WERI-Rb-1 (cell line): Measurements from ENCODE around the gene NDUFS4.

Experiments
- DNase-seq: peaks from one replicate; pipeline ENCODE4 v3.0.0-alpha.2; 2020
- H3K27ac ChIP-seq: fragments of 250-450 bp; sonication (Bioruptor Pico); 2 replicates; pipeline ENCODE4 v1.5.1; 2020; ENCODE audit warnings: mild to moderate bottlenecking, moderate library complexity
- H3K27me3 ChIP-seq: fragments of 250-450 bp; sonication (Bioruptor Pico); 2 replicates; pipeline ENCODE4 v1.5.1; 2021; ENCODE audit warnings: mild to moderate bottlenecking, low read depth, moderate library complexity; ENCODE audit not compliant: insufficient read depth, severe bottlenecking
- H3K36me3 ChIP-seq: fragments of 250-450 bp; sonication (Bioruptor Pico); 2 replicates; pipeline ENCODE4 v1.5.1; 2020; ENCODE audit warnings: mild to moderate bottlenecking, moderate library complexity
- H3K4me3 ChIP-seq: 2 replicates; pipeline ENCODE4 v1.5.1; 2011; ENCODE audit warnings: low read depth, mild to moderate bottlenecking, control low read depth, low read length
- H3K9me3 ChIP-seq: fragments of 250-450 bp; sonication (Bioruptor Pico); 2 replicates; pipeline ENCODE4 v1.5.1; 2021; ENCODE audit warnings: mild to moderate bottlenecking, moderate library complexity; ENCODE audit not compliant: severe bottlenecking
- CTCF ChIP-seq: IDR thresholded peaks from 2 replicates; pipeline ENCODE4 v1.5.1; 2011; ENCODE audit warnings: low read depth, mild to moderate bottlenecking, control low read depth, inconsistent platforms, low read length

Gene NDUFS4

DNA sequence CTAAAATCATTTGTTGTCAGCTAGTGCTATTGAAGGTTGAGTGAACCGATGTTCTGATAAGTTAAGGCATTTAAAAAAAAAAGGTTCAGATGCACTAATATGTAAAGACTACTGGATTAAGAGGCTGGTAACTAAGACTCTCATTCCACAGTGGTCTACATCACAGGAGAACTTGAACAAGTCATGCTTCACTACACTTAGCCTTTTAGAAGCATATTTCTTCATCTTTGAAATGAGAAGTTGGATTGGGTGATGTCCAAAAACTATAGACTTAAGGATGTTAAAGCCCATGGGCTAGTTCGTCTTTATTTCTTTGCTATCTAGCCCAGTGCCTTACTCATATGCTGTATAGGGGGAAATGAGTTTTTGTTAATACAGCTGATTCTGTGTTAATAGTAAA, 107.2 kb downstream of the NDUFS4 start:
- no peak for DNase-seq
- TF ChIP-seq CTCF = no peak
- no peaks in the 10 kb centered on the region for H3K27me3 ChIP-seq

GRCh38 chr5:53671447-53671846, 111.0 kb downstream of the NDUFS4 start:
- no peak for DNase-seq
- no peak overlapping the region for H3K27ac ChIP-seq
- H3K9me3 ChIP-seq = no peaks in the 10 kb centered on the region
- H3K27me3 ChIP-seq = no peaks in the 10 kb centered on the region
- TF ChIP-seq CTCF = no peak
- H3K36me3 ChIP-seq = peaks cover 5% of the 10 kb centered on the region; the same call in 1 of the 2 replicates
- no peak overlapping the region for H3K4me3 ChIP-seq

More for the DNA sequence above, 107.2 kb downstream of the NDUFS4 start:
- Histone ChIP-seq H3K4me3 (no peak overlapping the region), H3K9me3 (peaks cover 10% of the 10 kb centered on the region), H3K36me3 (peaks cover 7% of the 10 kb centered on the region; the same call in 1 of the 2 replicates), H3K27ac (no peak overlapping the region)

GRCh38 chr5:53674121-53674520, 113.7 kb downstream of the NDUFS4 start:
- no peaks in the 10 kb centered on the region for H3K36me3 ChIP-seq
- no peak overlapping the region for H3K27ac ChIP-seq
- no peak for TF ChIP-seq CTCF
- no peaks in the 10 kb centered on the region for H3K9me3 ChIP-seq
- no peak overlapping the region for H3K4me3 ChIP-seq
- no peak for DNase-seq
- H3K27me3 ChIP-seq = no peaks in the 10 kb centered on the region

DNA sequence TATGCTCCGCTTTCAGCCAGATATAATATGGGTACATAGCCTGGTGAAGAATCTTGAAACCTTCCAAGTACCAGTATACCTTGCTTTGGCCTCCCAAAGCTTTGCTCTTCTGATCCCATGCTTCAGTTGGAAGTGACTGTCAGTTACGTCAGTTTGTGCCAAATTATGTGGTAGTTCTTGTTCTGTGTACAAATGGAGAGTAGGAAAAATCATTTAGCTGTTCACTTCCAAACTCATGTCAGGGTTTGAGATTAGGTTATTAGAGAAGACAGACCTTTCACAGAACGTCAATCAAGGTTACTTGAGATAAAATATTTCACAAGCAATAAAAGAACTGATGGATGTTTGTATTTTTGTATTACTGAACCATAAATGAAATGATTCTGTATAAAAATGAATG, 117.2 kb downstream of the NDUFS4 start:
- no peak for TF ChIP-seq CTCF
- H3K27me3 ChIP-seq = no peaks in the 10 kb centered on the region
- H3K27ac ChIP-seq = no peak overlapping the region
- no peak for DNase-seq
- H3K9me3 ChIP-seq = no peaks in the 10 kb centered on the region
- H3K36me3 ChIP-seq = no peaks in the 10 kb centered on the region
- H3K4me3 ChIP-seq = no peak overlapping the region

DNA sequence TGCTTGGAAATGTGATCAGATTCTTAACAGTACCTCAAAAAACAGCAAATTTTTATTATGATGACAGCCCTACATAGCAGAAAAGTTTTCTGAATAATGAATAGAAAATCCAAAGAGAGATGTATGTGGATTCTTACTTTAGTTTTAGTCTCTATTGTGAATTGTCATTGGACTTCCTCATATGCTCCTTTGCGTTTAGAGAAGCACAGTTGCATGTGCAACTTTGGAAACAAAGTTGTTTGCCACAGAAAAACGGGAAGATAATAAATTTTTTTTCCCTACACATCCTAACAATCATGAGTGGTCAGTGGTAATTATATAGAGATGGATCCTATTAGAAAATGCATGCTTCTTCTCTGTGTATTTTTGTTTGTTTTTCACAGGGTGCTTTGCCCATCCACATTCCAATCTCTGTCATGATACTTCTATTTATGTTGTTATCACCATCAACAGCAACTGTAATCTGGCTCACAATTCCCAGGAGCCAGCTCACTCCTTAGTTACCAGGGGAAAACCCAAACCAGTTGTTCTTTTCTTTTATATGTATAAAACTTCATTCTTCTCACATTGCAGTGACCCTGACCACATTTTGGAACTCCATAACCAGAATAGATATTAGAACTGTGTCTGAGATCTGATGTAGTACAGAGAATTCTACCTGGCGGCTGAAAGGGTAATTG, 118.7 kb downstream of the NDUFS4 start:
- Histone ChIP-seq H3K27me3 (no peaks in the 10 kb centered on the region), H3K4me3 (no peak overlapping the region), H3K36me3 (no peaks in the 10 kb centered on the region; the same call in 1 of the 2 replicates), H3K27ac (no peak overlapping the region), H3K9me3 (no peaks in the 10 kb centered on the region)
- TF ChIP-seq CTCF = no peak
- no peak for DNase-seq

DNA sequence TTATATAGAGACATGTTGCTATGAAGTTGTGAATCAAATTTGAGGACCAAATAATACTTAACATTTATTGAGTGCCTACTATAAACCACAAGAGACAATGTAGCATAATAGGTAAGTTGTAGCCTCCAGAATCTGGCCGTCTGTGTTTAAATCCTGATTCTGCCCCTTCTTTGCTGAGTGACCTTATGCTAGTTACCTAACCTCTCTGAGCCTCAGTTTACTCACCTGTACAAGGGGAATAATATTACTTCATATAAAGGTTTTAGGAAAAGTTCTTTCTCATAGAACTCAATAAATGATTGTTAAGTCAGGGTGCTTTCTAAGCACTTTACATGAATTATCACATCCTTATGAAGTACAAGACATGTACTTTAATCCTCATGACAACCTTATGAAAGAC, 120.6 kb downstream of the NDUFS4 start:
- H3K9me3 ChIP-seq = peaks cover 2% of the 10 kb centered on the region
- H3K36me3 ChIP-seq = no peaks in the 10 kb centered on the region; the same call in 1 of the 2 replicates
- no peak overlapping the region for H3K4me3 ChIP-seq
- no peak for DNase-seq
- H3K27me3 ChIP-seq = no peaks in the 10 kb centered on the region
- no peak overlapping the region for H3K27ac ChIP-seq
- no peak for TF ChIP-seq CTCF
